ENCODE data around the gene ATF2. TPM values are rescaled to one million over a fixed set of nuclear protein-coding genes. Genes with fewer than 3 reads are reported as not detected.

The ATF2 gene
- total and polyA plus RNA-seq, 2 of the 13 experiments (the other 11 are each of a cell fraction or from before 2014, with no cell fraction given) = 91.6 to 95.1 TPM

DNA sequence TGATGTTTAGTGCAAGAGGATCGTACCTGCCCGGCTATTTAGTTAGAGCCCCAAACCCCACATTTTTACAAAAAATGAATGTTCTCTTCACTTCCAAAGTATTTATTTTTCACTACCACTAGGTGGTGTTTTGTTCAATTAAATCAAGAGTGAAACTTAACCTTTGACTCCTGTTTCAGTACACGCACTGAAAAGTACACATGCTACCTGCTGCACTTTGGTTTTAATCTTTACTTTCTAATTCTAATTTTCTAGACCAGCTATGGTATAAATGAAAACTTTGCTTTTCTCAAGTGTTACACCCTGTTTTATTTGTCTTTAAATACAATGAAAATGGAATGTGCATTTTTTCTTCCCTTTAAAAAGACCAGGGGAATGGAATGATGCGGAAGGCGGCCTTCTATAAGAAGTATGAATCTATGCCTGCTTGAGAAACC, 131.4 kb downstream of the ATF2 start (continued):
- TF ChIP-seq ZNF614 (CRISPR knock-in tag; IDR thresholded peaks at IDR 0.05; ENCODE audit: borderline replicate concordance) = peak; percentile 74; the same call in 1 of the 2 replicates
- no peak for TF ChIP-seq ZBTB38 (CRISPR knock-in tag; IDR thresholded peaks at IDR 0.05)
- no peak for TF ChIP-seq ZNF564 (CRISPR knock-in tag; IDR thresholded peaks at IDR 0.05)
- TF ChIP-seq, protein P1, sequence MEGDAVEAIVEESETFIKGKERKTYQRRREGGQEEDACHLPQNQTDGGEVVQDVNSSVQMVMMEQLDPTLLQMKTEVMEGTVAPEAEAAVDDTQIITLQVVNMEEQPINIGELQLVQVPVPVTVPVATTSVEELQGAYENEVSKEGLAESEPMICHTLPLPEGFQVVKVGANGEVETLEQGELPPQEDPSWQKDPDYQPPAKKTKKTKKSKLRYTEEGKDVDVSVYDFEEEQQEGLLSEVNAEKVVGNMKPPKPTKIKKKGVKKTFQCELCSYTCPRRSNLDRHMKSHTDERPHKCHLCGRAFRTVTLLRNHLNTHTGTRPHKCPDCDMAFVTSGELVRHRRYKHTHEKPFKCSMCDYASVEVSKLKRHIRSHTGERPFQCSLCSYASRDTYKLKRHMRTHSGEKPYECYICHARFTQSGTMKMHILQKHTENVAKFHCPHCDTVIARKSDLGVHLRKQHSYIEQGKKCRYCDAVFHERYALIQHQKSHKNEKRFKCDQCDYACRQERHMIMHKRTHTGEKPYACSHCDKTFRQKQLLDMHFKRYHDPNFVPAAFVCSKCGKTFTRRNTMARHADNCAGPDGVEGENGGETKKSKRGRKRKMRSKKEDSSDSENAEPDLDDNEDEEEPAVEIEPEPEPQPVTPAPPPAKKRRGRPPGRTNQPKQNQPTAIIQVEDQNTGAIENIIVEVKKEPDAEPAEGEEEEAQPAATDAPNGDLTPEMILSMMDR (CRISPR knock-in tag; IDR thresholded peaks at IDR 0.05) = peak; percentile 77
- no peak for TF ChIP-seq ZNF138 (CRISPR knock-in tag; IDR thresholded peaks at IDR 0.05; ENCODE audit: low read depth)
- TF ChIP-seq ZNF557 (CRISPR knock-in tag; IDR thresholded peaks at IDR 0.05) = no peak
- no peak for TF ChIP-seq SP2 (CRISPR knock-in tag; IDR thresholded peaks at IDR 0.05)
- peak; percentile 40; the same call in 1 of the 2 replicates for TF ChIP-seq SMC3 (IDR thresholded peaks at IDR 0.05; ENCODE audit: low read length)
- TF ChIP-seq MTF2 (CRISPR knock-in tag; IDR thresholded peaks at IDR 0.05; ENCODE audit: borderline replicate concordance) = no peak
- no peak for TF ChIP-seq SOX13 (IDR thresholded peaks at IDR 0.05)
- TF ChIP-seq SOX13 (CRISPR knock-in tag; conservative IDR thresholded peaks at IDR 0.05 in 1 of 2, IDR thresholded peaks at IDR 0.05 in 1 of 2) = peak in 1 of 2 experiments; percentile 42; a peak in 1 of 4 replicates
- TF ChIP-seq ZNF460 (CRISPR knock-in tag; IDR thresholded peaks at IDR 0.05; ENCODE audit: borderline replicate concordance) = no peak
- no peak for TF ChIP-seq FOXP1 (IDR thresholded peaks at IDR 0.05)
- no peak for TF ChIP-seq FOXP1 (CRISPR knock-in tag; IDR thresholded peaks at IDR 0.05)
- TF ChIP-seq SMAD3 (CRISPR knock-in tag; IDR thresholded peaks at IDR 0.05) = 0 out of 2 replicates have a peak, but pooled peaks have one; percentile 68
- TF ChIP-seq DMAP1 (CRISPR knock-in tag; IDR thresholded peaks at IDR 0.05) = 0 out of 2 replicates have a peak, but pooled peaks have one; percentile 32
- TF ChIP-seq ZNF207 (IDR thresholded peaks at IDR 0.05; ENCODE audit: borderline replicate concordance) = no peak
- TF ChIP-seq RCOR2 (CRISPR knock-in tag; IDR thresholded peaks at IDR 0.05) = peak; percentile 69; the same call in 1 of the 2 replicates
- TF ChIP-seq, protein P2, sequence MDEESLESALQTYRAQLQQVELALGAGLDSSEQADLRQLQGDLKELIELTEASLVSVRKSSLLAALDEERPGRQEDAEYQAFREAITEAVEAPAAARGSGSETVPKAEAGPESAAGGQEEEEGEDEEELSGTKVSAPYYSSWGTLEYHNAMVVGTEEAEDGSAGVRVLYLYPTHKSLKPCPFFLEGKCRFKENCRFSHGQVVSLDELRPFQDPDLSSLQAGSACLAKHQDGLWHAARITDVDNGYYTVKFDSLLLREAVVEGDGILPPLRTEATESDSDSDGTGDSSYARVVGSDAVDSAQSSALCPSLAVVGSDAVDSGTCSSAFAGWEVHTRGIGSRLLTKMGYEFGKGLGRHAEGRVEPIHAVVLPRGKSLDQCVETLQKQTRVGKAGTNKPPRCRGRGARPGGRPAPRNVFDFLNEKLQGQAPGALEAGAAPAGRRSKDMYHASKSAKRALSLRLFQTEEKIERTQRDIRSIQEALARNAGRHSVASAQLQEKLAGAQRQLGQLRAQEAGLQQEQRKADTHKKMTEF (CRISPR knock-in tag; IDR thresholded peaks at IDR 0.05) = peak; percentile 80
- TF ChIP-seq ZFAT (CRISPR knock-in tag; conservative IDR thresholded peaks at IDR 0.05) = no peak
- peak; percentile 72; the same call in 1 of the 2 replicates for TF ChIP-seq HNF4G (IDR thresholded peaks at IDR 0.05; ENCODE audit: borderline replicate concordance, low read depth, low read length)
- TF ChIP-seq HNF4G (CRISPR knock-in tag; IDR thresholded peaks at IDR 0.05; ENCODE audit: borderline replicate concordance, low read depth) = no peak
- TF ChIP-seq KAT8 (CRISPR knock-in tag; IDR thresholded peaks at IDR 0.05) = peak; percentile 87
- TF ChIP-seq ZBTB3 (CRISPR knock-in tag; IDR thresholded peaks at IDR 0.05; ENCODE audit: borderline replicate concordance, low read depth) = no peak
- TF ChIP-seq, protein P3, sequence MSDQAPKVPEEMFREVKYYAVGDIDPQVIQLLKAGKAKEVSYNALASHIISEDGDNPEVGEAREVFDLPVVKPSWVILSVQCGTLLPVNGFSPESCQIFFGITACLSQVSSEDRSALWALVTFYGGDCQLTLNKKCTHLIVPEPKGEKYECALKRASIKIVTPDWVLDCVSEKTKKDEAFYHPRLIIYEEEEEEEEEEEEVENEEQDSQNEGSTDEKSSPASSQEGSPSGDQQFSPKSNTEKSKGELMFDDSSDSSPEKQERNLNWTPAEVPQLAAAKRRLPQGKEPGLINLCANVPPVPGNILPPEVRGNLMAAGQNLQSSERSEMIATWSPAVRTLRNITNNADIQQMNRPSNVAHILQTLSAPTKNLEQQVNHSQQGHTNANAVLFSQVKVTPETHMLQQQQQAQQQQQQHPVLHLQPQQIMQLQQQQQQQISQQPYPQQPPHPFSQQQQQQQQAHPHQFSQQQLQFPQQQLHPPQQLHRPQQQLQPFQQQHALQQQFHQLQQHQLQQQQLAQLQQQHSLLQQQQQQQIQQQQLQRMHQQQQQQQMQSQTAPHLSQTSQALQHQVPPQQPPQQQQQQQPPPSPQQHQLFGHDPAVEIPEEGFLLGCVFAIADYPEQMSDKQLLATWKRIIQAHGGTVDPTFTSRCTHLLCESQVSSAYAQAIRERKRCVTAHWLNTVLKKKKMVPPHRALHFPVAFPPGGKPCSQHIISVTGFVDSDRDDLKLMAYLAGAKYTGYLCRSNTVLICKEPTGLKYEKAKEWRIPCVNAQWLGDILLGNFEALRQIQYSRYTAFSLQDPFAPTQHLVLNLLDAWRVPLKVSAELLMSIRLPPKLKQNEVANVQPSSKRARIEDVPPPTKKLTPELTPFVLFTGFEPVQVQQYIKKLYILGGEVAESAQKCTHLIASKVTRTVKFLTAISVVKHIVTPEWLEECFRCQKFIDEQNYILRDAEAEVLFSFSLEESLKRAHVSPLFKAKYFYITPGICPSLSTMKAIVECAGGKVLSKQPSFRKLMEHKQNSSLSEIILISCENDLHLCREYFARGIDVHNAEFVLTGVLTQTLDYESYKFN (CRISPR knock-in tag; conservative IDR thresholded peaks at IDR 0.05) = peak; percentile 57
- TF ChIP-seq ZNF17 (CRISPR knock-in tag; IDR thresholded peaks at IDR 0.05) = no peak
- TF ChIP-seq NFE2L1 (CRISPR knock-in tag; IDR thresholded peaks at IDR 0.05; ENCODE audit: borderline replicate concordance) = no peak
- no peak for TF ChIP-seq CENPT (CRISPR knock-in tag; IDR thresholded peaks at IDR 0.05; ENCODE audit: low read depth)

Data from HepG2 (cell line).